HG03159 (cell line): Measurements from ENCODE around the gene APOBEC4.

Experiments
- ATAC-seq: cut with Tn5 transposase; IDR thresholded peaks from one replicate; pipeline ENCODE4 v1.9.1; 2021; ENCODE audit warnings: mild to moderate bottlenecking, moderate library complexity; ENCODE audit not compliant: unreplicated experiment

The APOBEC4 gene

GRCh38 chr1:183604815-183605214 is 48.3 kb downstream of the APOBEC4 start:
- ATAC-seq, result no peak

- ATAC-seq, result no peak
These were observed 48.9 kb downstream of the APOBEC4 start for GRCh38 chr1:183604038-183604808.

- no peak for ATAC-seq
These were observed 50.6 kb downstream of the APOBEC4 start for GRCh38 chr1:183602510-183602909.

- no peak for ATAC-seq
These were observed 52.5 kb downstream of the APOBEC4 start for GRCh38 chr1:183600634-183601033.

- ATAC-seq, result no peak
These were observed 53.0 kb downstream of the APOBEC4 start for GRCh38 chr1:183600136-183600535.

GRCh38 chr1:183598386-183598785 is 54.7 kb downstream of the APOBEC4 start:
- peak; percentile 71 for ATAC-seq

GRCh38 chr1:183597656-183598347 is 55.3 kb downstream of the APOBEC4 start:
- ATAC-seq, result no peak

GRCh38 chr1:183596500-183596899 is 56.6 kb downstream of the APOBEC4 start:
- ATAC-seq, result no peak
